Upper lobe of left lung (tissue), 6 donors: ENCODE data around the gene DNAJC10. TPM values are rescaled to one million over a fixed set of nuclear protein-coding genes. Genes with fewer than 3 reads are reported as not detected.

ENCODE experiments used
- ATAC-seq, 2 donors: fragments of 200-7000 bp; cut with Tn5 transposase; one replicate each; pipeline ENCODE4 v1.9.1; 2022; ENCODE audit warnings: mild to moderate bottlenecking in 2 of 2, moderate library complexity in 2 of 2; ENCODE audit not compliant: low FRiP score in 2 of 2
- DNase-seq, 2 donors: peaks; one replicate each; pipeline ENCODE4 v3.0.0-alpha.2; 2019 to 2020
- H3K27ac ChIP-seq, 4 donors: fragments of 200-600 bp; sonication (generic); one replicate each; pipeline ENCODE4 v1.5.1; 2016 to 2019
- H3K27me3 ChIP-seq, 4 donors: fragments of 200-600 bp; sonication (generic); one replicate each; pipeline ENCODE4 v1.5.1; 2017 to 2019
- H3K36me3 ChIP-seq, 4 donors: fragments of 200-600 bp; sonication (generic); one replicate each; pipeline ENCODE4 v1.5.1; 2016 to 2019
- H3K4me1 ChIP-seq, 4 donors: fragments of 200-600 bp; sonication (generic); one replicate each; pipeline ENCODE4 v1.5.1; 2018 to 2019
- H3K4me3 ChIP-seq, 4 donors: fragments of 200-600 bp; sonication (generic); one replicate each; pipeline ENCODE4 v1.5.1; 2017 to 2019; ENCODE audit warnings: mild to moderate bottlenecking in 2 of 4, moderate library complexity in 1 of 4
- H3K9me3 ChIP-seq, 4 donors: fragments of 200-600 bp; sonication (generic); one replicate each; pipeline ENCODE4 v1.5.1; 2018 to 2019
- EP300 ChIP-seq, 4 donors: sonication (generic); formaldehyde crosslinking; IDR thresholded peaks; one replicate each; pipeline ENCODE4 v1.5.1; 2017; ENCODE audit warnings: antibody characterized with exemption in 4 of 4, control low read depth in 2 of 4
- POLR2A ChIP-seq, 4 donors: fragments of 450-650 bp; IDR thresholded peaks; one replicate each; pipeline ENCODE4 v1.5.1; 2016 to 2017; ENCODE audit warnings: antibody characterized with exemption in 4 of 4, mild to moderate bottlenecking in 2 of 4
- POLR2AphosphoS5 ChIP-seq, 2 donors: sonication (generic); formaldehyde crosslinking; IDR thresholded peaks; one replicate each; pipeline ENCODE4 v1.5.1; 2017; ENCODE audit warnings: antibody characterized with exemption in 2 of 2
- WGBS, 2 donors: methylation state at CpG; one replicate each; pipeline ENCODE4 v1.1.5; 2017 to 2018; 5-methylcytosine and 5-hydroxymethylcytosine counted together
- total RNA-seq, 6 donors: library from RNA; depleted of rRNA in 4 of 6; stranded (reverse); fragments of >200 nt in 4 of 6; gene quantifications; one replicate each; pipeline versions ENCODE4 v1.1.0 to v1.2.1, GENCODE V29; 2016 to 2021
- TF ChIP-seq, protein P1 (sequence below), 6 experiments: fragments of 450-650 bp in 4 of 6; fragments of 200-600 bp in 2 of 6; sonication (generic) in 2 of 6; IDR thresholded peaks; one replicate each; pipeline ENCODE4 v1.5.1; 2016 to 2019; ENCODE audit warnings: antibody characterized with exemption in 6 of 6
- donor health status: DM: no; HTN: no; CAD: no; lungs with moderate emphysema.
- donor health status: DM: no; HTN: yes; CAD: no; lungs with severe emphysema.

Gene DNAJC10
- total RNA-seq, 6 donors from 2014 or later, result 13.7 to 94.6 (median 57.9) TPM

DNA sequence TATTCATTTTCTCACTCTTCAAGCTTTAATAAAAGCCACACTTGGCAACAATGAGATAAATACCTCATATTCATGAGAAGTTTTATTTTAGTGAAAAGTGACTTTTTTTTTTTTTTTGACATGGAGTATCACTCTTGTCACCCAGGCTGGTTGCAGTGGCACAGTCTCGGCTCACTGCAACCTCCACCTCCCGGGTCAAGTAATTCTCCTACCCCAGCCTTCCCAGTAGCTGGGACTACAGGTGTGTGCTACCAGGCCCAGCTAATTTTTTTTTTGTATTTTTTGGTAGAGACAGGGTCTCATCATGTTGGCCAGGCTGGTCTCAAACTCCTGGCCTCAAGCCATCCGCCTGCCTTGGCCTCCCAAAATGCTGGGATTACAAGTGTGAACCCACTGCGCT lies 103.4 kb downstream of the DNAJC10 start:
- ATAC-seq (no peak), DNase-seq (no peak)
- TF ChIP-seq EP300 (IDR thresholded peaks at IDR 0.05), result no peak
- TF ChIP-seq POLR2A (IDR thresholded peaks at IDR 0.05), result no peak
- TF ChIP-seq, protein P1, sequence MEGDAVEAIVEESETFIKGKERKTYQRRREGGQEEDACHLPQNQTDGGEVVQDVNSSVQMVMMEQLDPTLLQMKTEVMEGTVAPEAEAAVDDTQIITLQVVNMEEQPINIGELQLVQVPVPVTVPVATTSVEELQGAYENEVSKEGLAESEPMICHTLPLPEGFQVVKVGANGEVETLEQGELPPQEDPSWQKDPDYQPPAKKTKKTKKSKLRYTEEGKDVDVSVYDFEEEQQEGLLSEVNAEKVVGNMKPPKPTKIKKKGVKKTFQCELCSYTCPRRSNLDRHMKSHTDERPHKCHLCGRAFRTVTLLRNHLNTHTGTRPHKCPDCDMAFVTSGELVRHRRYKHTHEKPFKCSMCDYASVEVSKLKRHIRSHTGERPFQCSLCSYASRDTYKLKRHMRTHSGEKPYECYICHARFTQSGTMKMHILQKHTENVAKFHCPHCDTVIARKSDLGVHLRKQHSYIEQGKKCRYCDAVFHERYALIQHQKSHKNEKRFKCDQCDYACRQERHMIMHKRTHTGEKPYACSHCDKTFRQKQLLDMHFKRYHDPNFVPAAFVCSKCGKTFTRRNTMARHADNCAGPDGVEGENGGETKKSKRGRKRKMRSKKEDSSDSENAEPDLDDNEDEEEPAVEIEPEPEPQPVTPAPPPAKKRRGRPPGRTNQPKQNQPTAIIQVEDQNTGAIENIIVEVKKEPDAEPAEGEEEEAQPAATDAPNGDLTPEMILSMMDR (IDR thresholded peaks at IDR 0.05), result no peak
- no peak for TF ChIP-seq POLR2AphosphoS5 (IDR thresholded peaks at IDR 0.05)
- H3K9me3 ChIP-seq, result no peaks in the 10 kb centered on the region
- no peak overlapping the region for H3K27ac ChIP-seq
- no peak overlapping the region for H3K4me3 ChIP-seq
- no peaks in the 10 kb centered on the region for H3K27me3 ChIP-seq
- H3K4me1 ChIP-seq, result no peaks in the 10 kb centered on the region
- no peaks in the 10 kb centered on the region for H3K36me3 ChIP-seq
- WGBS, 2 donors, result 93% methylated on average over 4 of the region's 4 CpGs

DNA sequence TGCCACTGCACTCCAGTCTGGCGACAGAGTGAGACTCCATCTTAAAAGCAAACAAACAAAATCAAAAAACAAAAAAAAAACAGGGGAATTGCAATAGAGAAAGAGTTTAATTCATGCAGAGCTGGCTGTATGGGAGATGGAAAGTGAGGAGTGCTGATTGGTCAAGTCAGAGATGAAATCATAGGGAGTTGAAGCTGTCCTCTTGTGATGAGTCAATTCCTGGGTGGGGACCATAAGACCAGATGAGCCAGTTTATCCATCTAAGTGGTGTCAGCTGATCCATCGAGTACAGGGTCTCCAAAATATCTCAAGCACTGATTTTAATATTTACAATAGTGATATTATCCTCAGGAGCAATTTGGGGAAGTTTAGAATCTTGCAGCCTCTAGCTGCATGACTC lies 105.1 kb downstream of the DNAJC10 start:
- Histone ChIP-seq H3K9me3 (no peaks in the 10 kb centered on the region), H3K36me3 (no peaks in the 10 kb centered on the region), H3K4me1 (no peaks in the 10 kb centered on the region), H3K4me3 (no peak overlapping the region), H3K27ac (no peak overlapping the region), H3K27me3 (no peaks in the 10 kb centered on the region)
- no peak for ATAC-seq
- DNase-seq, result no peak
- 73 to 74% methylated on average over 2 of the region's 2 CpGs for WGBS, 2 donors
- TF ChIP-seq POLR2AphosphoS5 (IDR thresholded peaks at IDR 0.05) (no peak), POLR2A (IDR thresholded peaks at IDR 0.05) (no peak), EP300 (IDR thresholded peaks at IDR 0.05) (no peak)
- TF ChIP-seq, protein P1 (IDR thresholded peaks at IDR 0.05), result no peak

DNA sequence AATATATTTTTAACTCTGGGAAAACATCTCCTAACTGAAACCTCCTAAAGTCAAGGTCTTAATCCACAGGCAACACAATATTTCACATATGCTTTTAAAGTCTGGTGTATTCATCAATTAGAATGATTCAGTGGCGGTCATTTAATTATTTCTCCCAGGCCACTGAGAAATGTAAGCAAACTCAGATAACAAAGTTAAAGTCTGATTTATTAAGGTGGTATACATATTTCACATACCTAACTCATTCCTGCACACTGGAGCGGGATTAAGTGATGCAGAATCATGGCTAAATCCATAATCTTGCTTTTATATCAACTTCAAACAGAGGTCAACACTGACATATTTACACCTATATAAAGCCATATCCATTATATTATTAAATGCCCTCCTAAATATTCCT lies 106.7 kb downstream of the DNAJC10 start:
- ATAC-seq (no peak), DNase-seq (no peak)
- Histone ChIP-seq H3K9me3 (no peaks in the 10 kb centered on the region), H3K36me3 (no peaks in the 10 kb centered on the region), H3K4me1 (no peaks in the 10 kb centered on the region), H3K27ac (no peak overlapping the region), H3K27me3 (no peaks in the 10 kb centered on the region), H3K4me3 (no peak overlapping the region)
- no peak for TF ChIP-seq EP300 (IDR thresholded peaks at IDR 0.05)
- no peak for TF ChIP-seq POLR2A (IDR thresholded peaks at IDR 0.05)
- 90 to 92% methylated on average over 2 of the region's 2 CpGs for WGBS, 2 donors

DNA sequence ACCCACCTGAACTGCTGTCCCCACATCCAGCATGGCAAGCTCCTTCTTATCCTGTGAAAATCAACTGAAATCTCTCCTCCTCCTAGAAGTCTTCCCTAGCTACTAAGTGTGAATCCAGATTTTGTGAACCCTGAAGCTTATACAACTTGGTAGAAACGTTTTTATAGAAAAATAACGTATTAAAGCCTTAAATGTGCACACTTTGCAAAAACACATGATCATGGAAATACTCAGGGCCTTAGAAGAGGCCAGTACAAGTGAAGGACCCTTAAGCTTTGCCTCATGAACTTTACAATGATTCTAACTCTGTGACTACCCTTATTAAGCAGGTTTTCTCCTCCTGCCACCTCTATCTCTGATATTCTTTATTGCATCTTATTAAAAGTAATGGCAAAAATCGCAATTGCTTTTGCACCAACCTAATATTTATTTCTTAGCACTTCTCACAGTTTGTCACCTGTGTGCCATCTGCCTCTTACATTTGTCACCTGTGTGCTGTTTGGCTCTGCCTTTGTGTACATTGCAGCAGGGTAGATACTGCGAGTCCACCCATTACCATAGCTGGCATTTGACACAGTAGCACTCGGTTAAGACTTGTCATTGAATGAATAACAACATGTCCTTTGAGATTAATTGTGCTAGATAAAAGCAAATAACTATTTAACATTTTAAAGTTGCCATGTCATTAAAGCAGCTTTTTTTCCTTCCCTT lies 108.2 kb downstream of the DNAJC10 start:
- no peaks in the 10 kb centered on the region for H3K36me3 ChIP-seq
- H3K4me1 ChIP-seq, result no peaks in the 10 kb centered on the region
- no peak overlapping the region for H3K27ac ChIP-seq
- DNase-seq (no peak), ATAC-seq (no peak)
- H3K27me3 ChIP-seq, result no peaks in the 10 kb centered on the region
- 64 to 77% methylated on average over 5 of the region's 5 CpGs for WGBS, 2 donors
- H3K9me3 ChIP-seq, result no peaks in the 10 kb centered on the region
- no peak overlapping the region for H3K4me3 ChIP-seq
- TF ChIP-seq, protein P1 (IDR thresholded peaks at IDR 0.05), result no peak
- no peak for TF ChIP-seq POLR2AphosphoS5 (IDR thresholded peaks at IDR 0.05)
- no peak for TF ChIP-seq POLR2A (IDR thresholded peaks at IDR 0.05)
- no peak for TF ChIP-seq EP300 (IDR thresholded peaks at IDR 0.05)

DNA sequence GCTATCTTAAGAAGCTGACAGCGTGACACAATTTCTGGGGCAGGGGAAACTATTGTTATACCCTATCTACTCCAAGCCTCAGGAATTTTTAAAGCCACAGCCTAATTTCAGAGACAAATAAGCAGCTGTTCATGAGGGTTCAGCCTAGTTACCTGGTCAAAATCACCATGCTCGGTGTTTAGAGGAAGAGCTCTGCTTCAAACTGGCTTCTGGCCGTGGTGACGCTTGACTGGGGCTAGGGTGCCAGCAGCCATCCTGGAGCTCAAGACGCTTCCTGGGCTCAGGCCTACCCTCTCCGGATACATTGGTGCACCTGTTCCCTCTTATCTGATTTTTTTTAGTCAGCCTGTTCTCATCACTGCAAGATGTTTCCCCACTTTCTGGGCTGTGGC lies 108.7 kb downstream of the DNAJC10 start:
- DNase-seq, result no peak
- no peaks in the 10 kb centered on the region for H3K36me3 ChIP-seq
- no peak for ATAC-seq
- no peaks in the 10 kb centered on the region for H3K9me3 ChIP-seq
- no peaks in the 10 kb centered on the region for H3K27me3 ChIP-seq
- no peaks in the 10 kb centered on the region for H3K4me1 ChIP-seq
- TF ChIP-seq POLR2A (IDR thresholded peaks at IDR 0.05), result no peak
- TF ChIP-seq EP300 (IDR thresholded peaks at IDR 0.05), result no peak
- no peak for TF ChIP-seq POLR2AphosphoS5 (IDR thresholded peaks at IDR 0.05)
- TF ChIP-seq, protein P1 (IDR thresholded peaks at IDR 0.05), result no peak
- no peak overlapping the region for H3K27ac ChIP-seq
- no peak overlapping the region for H3K4me3 ChIP-seq
- 87 to 92% methylated on average over 6 of the region's 6 CpGs for WGBS, 2 donors
